Hepatic stellate cell (primary cell): ENCODE results near the gene A1BG.
"Not testable (repeated sequence)": the region's sequence is repeated elsewhere in the genome, so short reads cannot be mapped to it uniquely, and the experiment has no call there.

ENCODE experiments used
- DNase-seq: peaks from one replicate; pipeline ENCODE4 v3.0.0; 2011; ENCODE audit warnings: low spot score

Gene A1BG

GRCh38 chr19:58334691-58335249 is 18.5 kb downstream of the A1BG start:
- no peak for DNase-seq

GRCh38 chr19:58332697-58333096 is 20.6 kb downstream of the A1BG start:
- no peak for DNase-seq

- peak; percentile 81 for DNase-seq
Observed at GRCh38 chr19:58330458-58330857, 22.8 kb downstream of the A1BG start.

- DNase-seq: no peak
Observed at GRCh38 chr19:58328999-58329398, 24.3 kb downstream of the A1BG start.

GRCh38 chr19:58326914-58327726 is 26.2 kb downstream of the A1BG start, which contains the start of gene ZSCAN22:
Gene ZSCAN22 (plus strand): TSS chr19:58326994. CDS start chr19:58334803, 7,809 bp downstream.
- DNase-seq: peak; percentile 98

GRCh38 chr19:58326501-58326913 is 26.8 kb downstream of the A1BG start:
- DNase-seq: no peak

- DNase-seq: no peak
Observed at GRCh38 chr19:58325311-58326022, 27.8 kb downstream of the A1BG start.

- no peak for DNase-seq
Observed at GRCh38 chr19:58319241-58319640, 34.1 kb downstream of the A1BG start.

- no peak for DNase-seq
Observed at GRCh38 chr19:58318297-58318696, 35.0 kb downstream of the A1BG start.

- DNase-seq: peak; percentile 24
Observed at GRCh38 chr19:58317476-58318072, 35.7 kb downstream of the A1BG start.

GRCh38 chr19:58315580-58315979 is 37.7 kb downstream of the A1BG start:
- DNase-seq: no peak

GRCh38 chr19:58311345-58311865 is 41.9 kb downstream of the A1BG start:
- no peak for DNase-seq

- DNase-seq: not testable (repeated sequence)
Observed at GRCh38 chr19:58310685-58311084, 42.6 kb downstream of the A1BG start.

- no peak for DNase-seq
Observed at GRCh38 chr19:58307736-58308135, 45.6 kb downstream of the A1BG start.

GRCh38 chr19:58305932-58306323 is 47.4 kb downstream of the A1BG start:
- DNase-seq: peak; percentile 17

GRCh38 chr19:58305065-58305931 is 48.0 kb downstream of the A1BG start, which contains the start of gene ERVK3-1:
Gene ERVK3-1 (plus strand): TSS chr19:58305377. CDS start chr19:58312169, 6,792 bp downstream.
- DNase-seq: peak; percentile 96

GRCh38 chr19:58304748-58305064 is 48.6 kb downstream of the A1BG start:
- DNase-seq: no peak

- no peak for DNase-seq
Observed at GRCh38 chr19:58304255-58304654, 49.0 kb downstream of the A1BG start.

- DNase-seq: no peak
Observed at GRCh38 chr19:58300620-58301019, 52.7 kb downstream of the A1BG start.

- DNase-seq: no peak
Observed at GRCh38 chr19:58296104-58296503, 57.2 kb downstream of the A1BG start.
